Naive B cell (primary cell): Measurements from ENCODE around the gene TTLL11. TPM values are rescaled to one million over a fixed set of nuclear protein-coding genes. Genes with fewer than 3 reads are reported as not detected.
"Not testable (repeated sequence)": the region's sequence is repeated elsewhere in the genome, so short reads cannot be mapped to it uniquely, and the experiment has no call there.

ENCODE experiments used
- ATAC-seq, 2 donors: fragments of 150-1000 bp; cut with Tn5 transposase; 2 replicates each; pipeline ENCODE4 v1.10.0; 2021; ENCODE audit warnings: low read depth in 2 of 2, mild to moderate bottlenecking in 2 of 2, moderate library complexity in 2 of 2
- DNase-seq: peaks from one replicate; pipeline ENCODE4 v3.0.0; 2022
- H3K27ac Mint-ChIP-seq, 6 donors: one replicate each; pipeline ENCODE4 v1.8.0; 2020 to 2022; ENCODE audit warnings: mild to moderate bottlenecking in 6 of 6, mixed read lengths in 6 of 6, moderate library complexity in 5 of 6, inconsistent platforms in 2 of 6
- H3K27me3 Mint-ChIP-seq, 3 donors: one replicate each; pipeline ENCODE4 v1.8.0; 2021 to 2022; ENCODE audit warnings: mixed read lengths in 3 of 3, mild to moderate bottlenecking in 1 of 3
- H3K36me3 Mint-ChIP-seq, 2 donors: one replicate each; pipeline ENCODE4 v1.8.0; 2020 to 2022; ENCODE audit warnings: mixed read lengths in 2 of 2, inconsistent platforms in 1 of 2, mild to moderate bottlenecking in 1 of 2
- H3K4me1 Mint-ChIP-seq, 3 donors: one replicate each; pipeline ENCODE4 v1.8.0; 2020 to 2022; ENCODE audit warnings: mixed read lengths in 3 of 3, inconsistent platforms in 1 of 3, mild to moderate bottlenecking in 1 of 3, moderate library complexity in 1 of 3
- H3K4me3 Mint-ChIP-seq, 8 donors: one replicate each; pipeline ENCODE4 v1.8.0; 2020 to 2022; ENCODE audit warnings: mild to moderate bottlenecking in 8 of 8, mixed read lengths in 8 of 8, moderate library complexity in 8 of 8, inconsistent platforms in 2 of 8
- H3K9me3 Mint-ChIP-seq, 7 donors: one replicate each; pipeline ENCODE4 v1.8.0; 2020 to 2022; ENCODE audit warnings: mixed read lengths in 7 of 7, mild to moderate bottlenecking in 5 of 7, inconsistent platforms in 2 of 7, moderate library complexity in 1 of 7
- polyA plus RNA-seq, 6 donors: library from polyadenylated mRNA; unstranded; fragments of 300-500 nt; fragmentation: Illumina TruSeq; gene quantifications; one replicate each; pipeline ENCODE4 v1.2.3, GENCODE V29; 2021; ENCODE audit warnings: low read depth in 6 of 6

Gene TTLL11
- polyA plus RNA-seq, 6 donors from 2014 or later = 3.3 to 10.9 (median 5.1) TPM

DNA sequence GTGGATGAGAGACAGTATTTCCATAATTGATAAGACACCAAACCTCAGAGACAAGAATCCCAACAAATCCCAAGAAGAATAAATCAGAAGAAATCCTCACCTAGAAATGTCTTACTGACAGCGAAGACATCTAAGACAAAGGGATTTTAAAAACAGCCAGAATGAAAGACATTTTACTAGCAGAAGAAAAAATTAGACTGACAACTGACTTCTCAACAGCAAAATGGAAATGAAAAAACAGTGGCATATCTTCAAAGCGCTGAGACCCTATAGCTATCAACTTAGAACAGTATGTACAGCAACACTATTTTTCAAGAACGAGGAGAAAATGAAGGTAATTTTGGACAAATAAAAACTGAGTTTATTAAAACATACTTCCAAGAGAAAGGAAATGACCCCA is 16.3 kb downstream of the TTLL11 start:
- ATAC-seq (no peak), DNase-seq (no peak)
- Mint-ChIP-seq H3K4me1 (peaks cover 6 to 18% (median 8%) of the 10 kb centered on the region in 3 donors), H3K9me3 (peaks cover 10 to 22% (median 13%) of the 10 kb centered on the region in 7 donors), H3K36me3 (peaks cover 7 to 18% of the 10 kb centered on the region in 2 donors), H3K27me3 (no peaks in the 10 kb centered on the region), H3K27ac (no peak overlapping the region), H3K4me3 (no peak overlapping the region)

GRCh38 chr9:122076117-122076516 is 17.0 kb downstream of the TTLL11 start:
- Mint-ChIP-seq H3K9me3 (peaks cover 10 to 22% (median 13%) of the 10 kb centered on the region in 7 donors), H3K27ac (peak overlapping the region in 1 of 6 donors; percentile 7), H3K36me3 (peaks cover 7 to 18% of the 10 kb centered on the region in 2 donors), H3K4me3 (no peak overlapping the region), H3K27me3 (no peaks in the 10 kb centered on the region), H3K4me1 (peaks cover 6 to 18% (median 8%) of the 10 kb centered on the region in 3 donors)
- no peak for DNase-seq
- no peak for ATAC-seq

DNA sequence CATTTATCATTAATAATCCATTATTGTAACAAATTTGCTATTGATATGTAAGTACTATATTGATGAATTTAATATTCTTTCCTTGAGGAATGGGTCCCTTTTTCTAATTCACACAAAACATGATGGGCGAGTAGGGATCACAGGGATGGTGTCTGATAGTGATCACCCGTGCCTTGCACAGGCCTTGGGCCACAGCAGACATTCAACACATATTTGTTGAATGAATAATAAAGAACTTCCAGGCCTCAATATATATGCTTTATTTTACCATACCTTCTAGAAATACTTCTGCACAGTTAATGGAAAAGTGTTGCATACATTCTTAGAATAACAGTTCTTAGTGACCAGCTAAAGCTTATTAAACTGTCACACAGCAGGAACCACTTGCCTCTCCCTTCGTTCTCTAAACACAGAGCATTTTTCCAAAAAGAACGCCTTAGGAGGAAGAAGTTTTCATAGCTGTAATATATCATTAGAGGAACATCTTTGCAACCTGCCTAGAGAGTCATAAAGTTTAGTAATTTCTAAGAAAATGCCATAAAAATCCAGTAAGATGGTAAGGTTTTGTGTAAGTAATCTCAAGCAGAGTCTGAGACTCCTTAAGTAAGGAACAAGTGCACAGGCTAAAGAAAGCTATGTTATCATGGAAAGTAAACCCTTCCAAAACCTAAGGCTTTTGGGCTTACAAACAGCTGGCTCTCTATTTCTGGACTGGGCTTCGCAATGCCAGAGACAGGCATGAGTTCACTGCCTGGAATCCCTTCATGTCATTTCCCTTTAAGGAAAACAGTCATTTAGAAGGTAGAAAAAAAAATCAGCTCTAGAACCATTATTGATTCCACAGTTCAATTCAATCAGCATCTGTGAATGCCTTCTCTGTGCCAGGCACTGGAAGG is 17.7 kb downstream of the TTLL11 start:
- H3K36me3 Mint-ChIP-seq = peaks cover 7 to 18% of the 10 kb centered on the region in 2 donors
- DNase-seq = no peak
- peaks cover 6 to 18% (median 8%) of the 10 kb centered on the region in 3 donors for H3K4me1 Mint-ChIP-seq
- no peak for ATAC-seq
- no peaks in the 10 kb centered on the region for H3K27me3 Mint-ChIP-seq
- H3K27ac Mint-ChIP-seq = no peak overlapping the region
- peaks cover 10 to 22% (median 13%) of the 10 kb centered on the region in 7 donors for H3K9me3 Mint-ChIP-seq
- H3K4me3 Mint-ChIP-seq = no peak overlapping the region

DNA sequence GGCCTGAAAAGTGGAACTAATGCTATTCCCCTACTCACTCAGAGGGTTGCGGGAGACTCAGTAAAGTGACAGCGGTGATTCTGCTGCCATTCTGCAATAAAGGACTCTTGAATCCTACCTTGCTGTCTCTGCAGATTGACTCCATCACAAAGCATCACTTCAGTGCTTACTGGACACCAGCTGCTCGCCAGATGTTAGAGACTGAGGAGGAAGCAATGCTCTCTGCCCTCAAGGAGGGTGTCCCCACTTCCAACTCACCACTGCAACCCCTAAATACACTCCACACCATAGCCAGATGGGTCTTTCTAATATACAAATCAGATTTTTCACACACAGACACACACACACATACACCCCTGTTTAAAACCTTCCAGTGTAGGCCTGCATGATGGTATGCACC is 21.4 kb downstream of the TTLL11 start:
- no peak for ATAC-seq
- Mint-ChIP-seq H3K4me3 (no peak overlapping the region), H3K4me1 (peaks cover 8 to 17% (median 10%) of the 10 kb centered on the region in 3 donors), H3K36me3 (peaks cover 12 to 26% of the 10 kb centered on the region in 2 donors), H3K27ac (no peak overlapping the region), H3K27me3 (no peaks in the 10 kb centered on the region), H3K9me3 (peaks cover 0 to 12% (median 8%) of the 10 kb centered on the region in 7 donors)
- no peak for DNase-seq

- H3K36me3 Mint-ChIP-seq = peaks cover 15 to 29% of the 10 kb centered on the region in 2 donors
- H3K4me1 Mint-ChIP-seq = peaks cover 8 to 13% (median 12%) of the 10 kb centered on the region in 3 donors
- H3K9me3 Mint-ChIP-seq = peaks cover under 1 to 20% (median 7%) of the 10 kb centered on the region in 7 donors
- no peak overlapping the region for H3K27ac Mint-ChIP-seq
- no peak overlapping the region for H3K4me3 Mint-ChIP-seq
- H3K27me3 Mint-ChIP-seq = no peaks in the 10 kb centered on the region
- no peak for DNase-seq
- no peak for ATAC-seq
Observed at GRCh38 chr9:122070728-122071515, 22.2 kb downstream of the TTLL11 start.

GRCh38 chr9:122066680-122067079 is 26.4 kb downstream of the TTLL11 start:
- not testable (repeated sequence) for ATAC-seq, H3K27ac Mint-ChIP-seq, DNase-seq, H3K4me3 Mint-ChIP-seq, H3K27me3 Mint-ChIP-seq, H3K4me1 Mint-ChIP-seq
- Mint-ChIP-seq H3K9me3 (peaks cover 4 to 23% (median 9%) of the 10 kb centered on the region in 7 donors), H3K36me3 (peaks cover 25 to 35% of the 10 kb centered on the region in 2 donors)

- H3K4me1 Mint-ChIP-seq = peaks cover 0 to 11% (median 3%) of the 10 kb centered on the region in 3 donors
- H3K27ac Mint-ChIP-seq = no peak overlapping the region
- no peak for DNase-seq
- peaks cover 27 to 35% of the 10 kb centered on the region in 2 donors for H3K36me3 Mint-ChIP-seq
- peaks cover 0 to 5% (median 0%) of the 10 kb centered on the region in 3 donors for H3K27me3 Mint-ChIP-seq
- no peak for ATAC-seq
- peaks cover 4 to 23% (median 9%) of the 10 kb centered on the region in 7 donors for H3K9me3 Mint-ChIP-seq
- no peak overlapping the region for H3K4me3 Mint-ChIP-seq
Observed at GRCh38 chr9:122065923-122066629, 27.0 kb downstream of the TTLL11 start.

GRCh38 chr9:122060481-122060880 is 32.6 kb downstream of the TTLL11 start:
- no peaks in the 10 kb centered on the region for H3K9me3 Mint-ChIP-seq
- peaks cover 11 to 25% of the 10 kb centered on the region in 2 donors for H3K36me3 Mint-ChIP-seq
- peaks cover 7 to 21% (median 8%) of the 10 kb centered on the region in 3 donors for H3K4me1 Mint-ChIP-seq
- no peak overlapping the region for H3K4me3 Mint-ChIP-seq
- no peak overlapping the region for H3K27ac Mint-ChIP-seq
- no peak for ATAC-seq
- no peak for DNase-seq
- peaks cover 15 to 44% (median 23%) of the 10 kb centered on the region in 3 donors for H3K27me3 Mint-ChIP-seq

GRCh38 chr9:122059955-122060324 is 33.2 kb downstream of the TTLL11 start:
- Mint-ChIP-seq H3K27me3 (peaks cover 19 to 50% (median 29%) of the 10 kb centered on the region in 3 donors), H3K4me1 (peaks cover 11 to 23% (median 13%) of the 10 kb centered on the region in 3 donors), H3K9me3 (no peaks in the 10 kb centered on the region), H3K27ac (no peak overlapping the region), H3K4me3 (no peak overlapping the region), H3K36me3 (peaks cover 9 to 25% of the 10 kb centered on the region in 2 donors)
- DNase-seq = no peak
- ATAC-seq = no peak

- ATAC-seq (no peak), DNase-seq (no peak)
- Mint-ChIP-seq H3K36me3 (peaks cover 9 to 22% of the 10 kb centered on the region in 2 donors), H3K4me3 (no peak overlapping the region), H3K27me3 (peaks cover 19 to 55% (median 33%) of the 10 kb centered on the region in 3 donors), H3K4me1 (peaks cover 11 to 23% (median 18%) of the 10 kb centered on the region in 3 donors), H3K27ac (no peak overlapping the region), H3K9me3 (no peaks in the 10 kb centered on the region)
Observed at GRCh38 chr9:122059214-122059954, 33.7 kb downstream of the TTLL11 start.

DNA sequence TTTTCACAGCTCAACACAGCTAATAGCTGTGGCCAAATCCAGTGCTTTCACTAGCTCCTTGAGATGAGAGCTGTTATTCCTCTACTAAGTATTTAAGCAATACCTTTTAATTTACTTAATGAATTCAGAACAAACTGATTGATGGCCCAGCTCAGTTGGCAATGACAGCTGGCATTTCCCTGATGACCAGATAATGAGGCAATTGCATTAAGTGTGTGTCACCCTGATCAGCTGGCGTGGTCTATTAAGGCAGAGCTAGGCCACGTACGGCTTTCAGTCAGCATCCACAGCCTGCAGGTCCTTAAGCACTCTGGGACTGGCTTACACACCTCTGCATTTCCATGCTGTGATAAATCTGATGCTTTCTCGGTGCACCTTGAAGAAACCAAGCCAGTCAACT is 34.4 kb downstream of the TTLL11 start:
- no peak for ATAC-seq
- Mint-ChIP-seq H3K27me3 (peaks cover 19 to 55% (median 33%) of the 10 kb centered on the region in 3 donors), H3K36me3 (peaks cover 9 to 18% of the 10 kb centered on the region in 2 donors), H3K27ac (no peak overlapping the region), H3K4me3 (no peak overlapping the region), H3K9me3 (no peaks in the 10 kb centered on the region), H3K4me1 (peaks cover 11 to 23% (median 18%) of the 10 kb centered on the region in 3 donors)
- no peak for DNase-seq

GRCh38 chr9:122058051-122058450 is 35.1 kb downstream of the TTLL11 start:
- peaks cover 11 to 27% (median 22%) of the 10 kb centered on the region in 3 donors for H3K4me1 Mint-ChIP-seq
- peaks cover 24 to 58% (median 39%) of the 10 kb centered on the region in 3 donors for H3K27me3 Mint-ChIP-seq
- ATAC-seq = no peak
- H3K27ac Mint-ChIP-seq = no peak overlapping the region
- peaks cover 14 to 18% of the 10 kb centered on the region in 2 donors for H3K36me3 Mint-ChIP-seq
- H3K4me3 Mint-ChIP-seq = peak overlapping the region in 1 of 8 donors; percentile 37
- DNase-seq = no peak
- no peaks in the 10 kb centered on the region for H3K9me3 Mint-ChIP-seq
